Endothelial cell (in vitro differentiated cells): Measurements from ENCODE around the gene SPRED2. TPM values are rescaled to one million over a fixed set of nuclear protein-coding genes. Genes with fewer than 3 reads are reported as not detected.

Experiments
- DNase-seq: peaks from one replicate; pipeline ENCODE4 v3.0.0; 2021; ENCODE audit warnings: low spot score
- H3K27ac Mint-ChIP-seq: one replicate; pipeline ENCODE4 v1.8.0; 2021; ENCODE audit warnings: mixed read lengths, inconsistent platforms; ENCODE audit not compliant: unreplicated experiment
- H3K27me3 Mint-ChIP-seq: one replicate; pipeline ENCODE4 v1.8.0; 2021; ENCODE audit warnings: mild to moderate bottlenecking, moderate library complexity, mixed read lengths, inconsistent platforms; ENCODE audit not compliant: unreplicated experiment
- H3K36me3 Mint-ChIP-seq: one replicate; pipeline ENCODE4 v1.8.0; 2021; ENCODE audit warnings: mild to moderate bottlenecking, low read depth, mixed read lengths, inconsistent platforms; ENCODE audit not compliant: unreplicated experiment
- H3K4me1 Mint-ChIP-seq: one replicate; pipeline ENCODE4 v1.8.0; 2021; ENCODE audit warnings: mild to moderate bottlenecking, mixed read lengths, inconsistent platforms; ENCODE audit not compliant: unreplicated experiment
- H3K4me3 Mint-ChIP-seq: one replicate; pipeline ENCODE4 v1.8.0; 2021; ENCODE audit warnings: mild to moderate bottlenecking, mixed read lengths, inconsistent platforms; ENCODE audit not compliant: unreplicated experiment
- H3K9me3 Mint-ChIP-seq: one replicate; pipeline ENCODE4 v1.8.0; 2021; ENCODE audit warnings: mixed read lengths, inconsistent platforms; ENCODE audit not compliant: unreplicated experiment
- CTCF ChIP-seq: fragments of 200-600 bp; sonication (generic); IDR thresholded peaks from one replicate; pipeline ENCODE4 v1.5.0; 2021; ENCODE audit warnings: antibody characterized with exemption; ENCODE audit not compliant: unreplicated experiment
- total RNA-seq: library from RNA; stranded (reverse); fragmentation: NEBNext Ultra II Directional; extraction: Animal tissue kit (Norgen Biotek cat#: 25700); gene quantifications from one replicate; pipeline ENCODE4 v1.2.1, GENCODE V29; 2021; ENCODE audit not compliant: unreplicated experiment

The SPRED2 gene
- total RNA-seq, 1 donor from 2014 or later, result 17.6 TPM

GRCh38 chr2:65351234-65351947 is 81.0 kb downstream of the SPRED2 start:
- DNase-seq, result no peak
- H3K27ac Mint-ChIP-seq, result peak overlapping the region; percentile 12
- H3K9me3 Mint-ChIP-seq, result no peaks in the 10 kb centered on the region
- TF ChIP-seq CTCF, result no peak
- H3K4me3 Mint-ChIP-seq, result no peak overlapping the region
- peaks cover 36% of the 10 kb centered on the region for H3K4me1 Mint-ChIP-seq
- H3K36me3 Mint-ChIP-seq, result no peaks in the 10 kb centered on the region
- peaks cover 8% of the 10 kb centered on the region for H3K27me3 Mint-ChIP-seq

- Mint-ChIP-seq H3K27me3 (peaks cover 10% of the 10 kb centered on the region), H3K27ac (no peak overlapping the region), H3K36me3 (no peaks in the 10 kb centered on the region), H3K9me3 (no peaks in the 10 kb centered on the region), H3K4me3 (no peak overlapping the region), H3K4me1 (peaks cover 36% of the 10 kb centered on the region)
- DNase-seq, result no peak
- TF ChIP-seq CTCF, result peak; percentile 64
Measured at GRCh38 chr2:65350651-65351056, 81.7 kb downstream of the SPRED2 start.

GRCh38 chr2:65349863-65350262 is 82.5 kb downstream of the SPRED2 start:
- Mint-ChIP-seq H3K36me3 (no peaks in the 10 kb centered on the region), H3K4me1 (peaks cover 36% of the 10 kb centered on the region), H3K27me3 (peaks cover 10% of the 10 kb centered on the region), H3K27ac (no peak overlapping the region), H3K9me3 (no peaks in the 10 kb centered on the region), H3K4me3 (no peak overlapping the region)
- DNase-seq, result peak; percentile 27
- TF ChIP-seq CTCF, result no peak

- Mint-ChIP-seq H3K27ac (no peak overlapping the region), H3K9me3 (no peaks in the 10 kb centered on the region), H3K4me1 (peaks cover 26% of the 10 kb centered on the region), H3K36me3 (no peaks in the 10 kb centered on the region), H3K27me3 (peaks cover 10% of the 10 kb centered on the region), H3K4me3 (no peak overlapping the region)
- no peak for DNase-seq
- no peak for TF ChIP-seq CTCF
Measured at GRCh38 chr2:65347913-65348312, 84.5 kb downstream of the SPRED2 start.

- DNase-seq, result no peak
- Mint-ChIP-seq H3K4me3 (no peak overlapping the region), H3K36me3 (no peaks in the 10 kb centered on the region), H3K27me3 (peaks cover 9% of the 10 kb centered on the region), H3K27ac (no peak overlapping the region), H3K4me1 (peaks cover 18% of the 10 kb centered on the region), H3K9me3 (no peaks in the 10 kb centered on the region)
- no peak for TF ChIP-seq CTCF
Measured at GRCh38 chr2:65345631-65346030, 86.8 kb downstream of the SPRED2 start.
